DOHH2 (cell line): ENCODE measurements around the gene TBC1D22A.

Experiments used
- CTCF ChIP-seq: fragments of 200-600 bp; sonication (generic); IDR thresholded peaks from one replicate; pipeline ENCODE4 v1.5.1; 2014; ENCODE audit warnings: antibody characterized with exemption, mild to moderate bottlenecking, low read depth, low read length; ENCODE audit not compliant: poor library complexity, severe bottlenecking
- EZH2phosphoT487 ChIP-seq: fragments of 200-600 bp; sonication (generic); IDR thresholded peaks from 2 replicates; pipeline ENCODE4 v1.6.1; 2017; ENCODE audit warnings: borderline replicate concordance, mild to moderate bottlenecking, antibody characterized with exemption, low read length, moderate library complexity, mixed read lengths

GRCh38 chr22:47150426-47150825 is 388.0 kb downstream of the TBC1D22A start:
- no peak for TF ChIP-seq CTCF
- TF ChIP-seq EZH2phosphoT487 = no peak
